ENCODE data around the gene MYL3.

DNA sequence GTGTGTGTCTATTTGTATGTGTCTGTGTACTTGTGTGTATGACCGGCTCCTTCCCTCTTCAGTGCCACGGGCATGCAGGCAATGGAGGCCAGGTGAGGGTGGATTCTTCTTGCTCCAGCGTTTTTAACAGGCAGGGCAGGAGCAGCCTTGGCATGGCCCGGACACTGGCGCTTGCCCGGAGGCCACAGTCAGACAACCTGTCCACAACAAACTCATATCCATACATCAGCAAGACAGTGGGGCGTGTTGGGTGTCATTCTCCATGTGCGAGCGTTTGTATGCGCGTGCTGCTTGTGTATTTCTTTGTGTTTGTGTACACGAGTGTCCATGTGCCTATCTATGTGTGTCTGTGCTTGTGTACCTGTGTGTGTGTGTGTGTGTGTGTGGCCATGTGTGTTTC lies 44.0 kb upstream of the MYL3 start:
- TF ChIP-seq POLR2A (IDR thresholded peaks at IDR 0.05; ENCODE audit: low read length) (no peak), GATA1 (IDR thresholded peaks at IDR 0.05; ENCODE audit: low read depth, low read length) (no peak)

All from erythroblast (primary cell).